Activated naive CD8-positive, alpha-beta T cell treated with anti-CD3 and anti-CD28 coated beads, Interleukin-2, amount 50 U/mL, for 24 hours (primary cell): Measurements from ENCODE around the gene KIF3B.

Experiments used
- ATAC-seq: fragments of 150-1000 bp; cut with Tn5 transposase; one replicate; pipeline ENCODE4 v1.10.0; 2021
- DNase-seq: peaks from one replicate; pipeline ENCODE4 v3.0.0; 2021
- H3K27ac Mint-ChIP-seq: one replicate; pipeline ENCODE4 v1.8.0; 2021; ENCODE audit warnings: mild to moderate bottlenecking, mixed read lengths
- H3K27me3 Mint-ChIP-seq: one replicate; pipeline ENCODE4 v1.8.0; 2021; ENCODE audit warnings: mixed read lengths
- H3K36me3 Mint-ChIP-seq: one replicate; pipeline ENCODE4 v1.8.0; 2021; ENCODE audit warnings: low read depth, mixed read lengths
- H3K4me1 Mint-ChIP-seq: one replicate; pipeline ENCODE4 v1.8.0; 2021; ENCODE audit warnings: mixed read lengths
- H3K4me3 Mint-ChIP-seq: one replicate; pipeline ENCODE4 v1.8.0; 2021; ENCODE audit warnings: mild to moderate bottlenecking, moderate library complexity, mixed read lengths
- H3K9me3 Mint-ChIP-seq: one replicate; pipeline ENCODE4 v1.8.0; 2021; ENCODE audit warnings: mixed read lengths

KIF3B gene

GRCh38 chr20:32296412-32296811, 19.0 kb downstream of the KIF3B start:
- H3K27me3 Mint-ChIP-seq, result no peaks in the 10 kb centered on the region
- H3K4me3 Mint-ChIP-seq, result no peak overlapping the region
- H3K27ac Mint-ChIP-seq, result peak overlapping the region; percentile 68
- DNase-seq (no peak), ATAC-seq (no peak)
- H3K9me3 Mint-ChIP-seq, result no peaks in the 10 kb centered on the region
- peaks cover 37% of the 10 kb centered on the region for H3K36me3 Mint-ChIP-seq
- peaks cover 67% of the 10 kb centered on the region for H3K4me1 Mint-ChIP-seq

GRCh38 chr20:32296819-32297420, 19.5 kb downstream of the KIF3B start:
- H3K4me1 Mint-ChIP-seq, result peaks cover 69% of the 10 kb centered on the region
- peak overlapping the region; percentile 68 for H3K27ac Mint-ChIP-seq
- peaks cover 39% of the 10 kb centered on the region for H3K36me3 Mint-ChIP-seq
- H3K9me3 Mint-ChIP-seq, result no peaks in the 10 kb centered on the region
- no peak overlapping the region for H3K4me3 Mint-ChIP-seq
- no peak for DNase-seq
- ATAC-seq, result no peak
- H3K27me3 Mint-ChIP-seq, result no peaks in the 10 kb centered on the region

- ATAC-seq (no peak), DNase-seq (no peak)
- H3K4me3 Mint-ChIP-seq, result no peak overlapping the region
- H3K27ac Mint-ChIP-seq, result no peak overlapping the region
- H3K27me3 Mint-ChIP-seq, result no peaks in the 10 kb centered on the region
- no peaks in the 10 kb centered on the region for H3K9me3 Mint-ChIP-seq
- H3K4me1 Mint-ChIP-seq, result peaks cover 71% of the 10 kb centered on the region
- H3K36me3 Mint-ChIP-seq, result peaks cover 41% of the 10 kb centered on the region
Observed at GRCh38 chr20:32297439-32297838, 20.0 kb downstream of the KIF3B start.

- ATAC-seq (no peak), DNase-seq (no peak)
- Mint-ChIP-seq H3K4me3 (no peak overlapping the region), H3K36me3 (peaks cover 36% of the 10 kb centered on the region), H3K9me3 (no peaks in the 10 kb centered on the region), H3K27ac (peak overlapping the region; percentile 50), H3K27me3 (no peaks in the 10 kb centered on the region), H3K4me1 (peaks cover 62% of the 10 kb centered on the region)
Observed at GRCh38 chr20:32300647-32301046, 23.2 kb downstream of the KIF3B start.

GRCh38 chr20:32301719-32302506, 24.5 kb downstream of the KIF3B start:
- Mint-ChIP-seq H3K27me3 (no peaks in the 10 kb centered on the region), H3K9me3 (no peaks in the 10 kb centered on the region)
- ATAC-seq, result peak; percentile 33

GRCh38 chr20:32302507-32302872, 25.0 kb downstream of the KIF3B start:
- peak overlapping the region; percentile 27 for H3K27ac Mint-ChIP-seq
- no peaks in the 10 kb centered on the region for H3K9me3 Mint-ChIP-seq
- H3K27me3 Mint-ChIP-seq, result no peaks in the 10 kb centered on the region

More at GRCh38 chr20:32301719-32302506, 24.5 kb downstream of the KIF3B start:
- Mint-ChIP-seq H3K4me3 (peak overlapping the region; percentile 3), H3K27ac (peak overlapping the region; percentile 48), H3K36me3 (peaks cover 34% of the 10 kb centered on the region), H3K4me1 (peaks cover 54% of the 10 kb centered on the region)
- no peak for DNase-seq

GRCh38 chr20:32304131-32304746, 26.8 kb downstream of the KIF3B start:
- DNase-seq (no peak), ATAC-seq (no peak)
- no peaks in the 10 kb centered on the region for H3K9me3 Mint-ChIP-seq
- peaks cover 35% of the 10 kb centered on the region for H3K36me3 Mint-ChIP-seq
- no peak overlapping the region for H3K4me3 Mint-ChIP-seq
- peaks cover 38% of the 10 kb centered on the region for H3K4me1 Mint-ChIP-seq
- H3K27ac Mint-ChIP-seq, result no peak overlapping the region
- H3K27me3 Mint-ChIP-seq, result no peaks in the 10 kb centered on the region

More at GRCh38 chr20:32302507-32302872, 25.0 kb downstream of the KIF3B start:
- peak overlapping the region; percentile 3 for H3K4me3 Mint-ChIP-seq
- DNase-seq, result no peak
- peaks cover 35% of the 10 kb centered on the region for H3K36me3 Mint-ChIP-seq
- H3K4me1 Mint-ChIP-seq, result peaks cover 48% of the 10 kb centered on the region
- ATAC-seq, result no peak

GRCh38 chr20:32312718-32313424, 35.4 kb downstream of the KIF3B start:
- Mint-ChIP-seq H3K27me3 (no peaks in the 10 kb centered on the region), H3K9me3 (no peaks in the 10 kb centered on the region), H3K27ac (no peak overlapping the region), H3K4me1 (peaks cover 13% of the 10 kb centered on the region), H3K36me3 (peaks cover 65% of the 10 kb centered on the region), H3K4me3 (no peak overlapping the region)
- DNase-seq (no peak), ATAC-seq (no peak)

- Mint-ChIP-seq H3K4me3 (no peak overlapping the region), H3K36me3 (peaks cover 72% of the 10 kb centered on the region), H3K4me1 (peaks cover 20% of the 10 kb centered on the region), H3K27me3 (no peaks in the 10 kb centered on the region), H3K9me3 (no peaks in the 10 kb centered on the region), H3K27ac (peak overlapping the region; percentile 68)
- ATAC-seq (no peak), DNase-seq (no peak)
Observed at GRCh38 chr20:32314768-32315167, 37.3 kb downstream of the KIF3B start.

- DNase-seq (no peak), ATAC-seq (no peak)
- Mint-ChIP-seq H3K4me1 (peaks cover 20% of the 10 kb centered on the region), H3K27ac (no peak overlapping the region), H3K36me3 (peaks cover 72% of the 10 kb centered on the region), H3K9me3 (no peaks in the 10 kb centered on the region), H3K27me3 (no peaks in the 10 kb centered on the region), H3K4me3 (no peak overlapping the region)
Observed at GRCh38 chr20:32315399-32315798, 37.9 kb downstream of the KIF3B start.

- no peak overlapping the region for H3K4me3 Mint-ChIP-seq
- peaks cover 17% of the 10 kb centered on the region for H3K4me1 Mint-ChIP-seq
- H3K36me3 Mint-ChIP-seq, result peaks cover 72% of the 10 kb centered on the region
- DNase-seq (no peak), ATAC-seq (no peak)
- no peaks in the 10 kb centered on the region for H3K27me3 Mint-ChIP-seq
- no peaks in the 10 kb centered on the region for H3K9me3 Mint-ChIP-seq
- peak overlapping the region; percentile 52 for H3K27ac Mint-ChIP-seq
Observed at GRCh38 chr20:32315891-32316290, 38.4 kb downstream of the KIF3B start.

- H3K27ac Mint-ChIP-seq, result peak overlapping the region; percentile 52
Observed at GRCh38 chr20:32316667-32317066, 39.2 kb downstream of the KIF3B start.

GRCh38 chr20:32319100-32319499, 41.6 kb downstream of the KIF3B start:
- peaks cover 15% of the 10 kb centered on the region for H3K4me1 Mint-ChIP-seq
- DNase-seq, result no peak
- H3K27me3 Mint-ChIP-seq, result no peaks in the 10 kb centered on the region
- H3K36me3 Mint-ChIP-seq, result peaks cover 57% of the 10 kb centered on the region
- no peak overlapping the region for H3K4me3 Mint-ChIP-seq
- H3K27ac Mint-ChIP-seq, result no peak overlapping the region
- ATAC-seq, result no peak
- H3K9me3 Mint-ChIP-seq, result no peaks in the 10 kb centered on the region

More at GRCh38 chr20:32316667-32317066, 39.2 kb downstream of the KIF3B start:
- Mint-ChIP-seq H3K9me3 (no peaks in the 10 kb centered on the region), H3K36me3 (peaks cover 75% of the 10 kb centered on the region), H3K4me1 (peaks cover 21% of the 10 kb centered on the region), H3K27me3 (no peaks in the 10 kb centered on the region), H3K4me3 (no peak overlapping the region)
- no peak for DNase-seq
- no peak for ATAC-seq

- DNase-seq (no peak), ATAC-seq (no peak)
- Mint-ChIP-seq H3K27ac (no peak overlapping the region), H3K27me3 (no peaks in the 10 kb centered on the region), H3K9me3 (no peaks in the 10 kb centered on the region), H3K4me3 (no peak overlapping the region), H3K4me1 (peaks cover 15% of the 10 kb centered on the region), H3K36me3 (peaks cover 50% of the 10 kb centered on the region)
Observed at GRCh38 chr20:32320305-32320704, 42.9 kb downstream of the KIF3B start.
